ENCODE results near the gene DIP2C.

DIP2C gene

GRCh38 chr10:418226-418625 lies 271.2 kb downstream of the DIP2C start:
- Histone ChIP-seq H3K36me3 (ENCODE audit: control insufficient read depth, insufficient read depth, low read length) (no peaks in the 10 kb centered on the region), H3K4me3 (ENCODE audit: low read length) (no peak overlapping the region), H3K27me3 (ENCODE audit: control insufficient read depth, insufficient read depth, low read length) (no peaks in the 10 kb centered on the region), H3K9me3 (ENCODE audit: control insufficient read depth, low read length) (no peaks in the 10 kb centered on the region), H3K4me1 (ENCODE audit: control insufficient read depth, insufficient read depth, low read length) (no peaks in the 10 kb centered on the region), H3K9ac (ENCODE audit: low read length) (no peak overlapping the region)

DNA sequence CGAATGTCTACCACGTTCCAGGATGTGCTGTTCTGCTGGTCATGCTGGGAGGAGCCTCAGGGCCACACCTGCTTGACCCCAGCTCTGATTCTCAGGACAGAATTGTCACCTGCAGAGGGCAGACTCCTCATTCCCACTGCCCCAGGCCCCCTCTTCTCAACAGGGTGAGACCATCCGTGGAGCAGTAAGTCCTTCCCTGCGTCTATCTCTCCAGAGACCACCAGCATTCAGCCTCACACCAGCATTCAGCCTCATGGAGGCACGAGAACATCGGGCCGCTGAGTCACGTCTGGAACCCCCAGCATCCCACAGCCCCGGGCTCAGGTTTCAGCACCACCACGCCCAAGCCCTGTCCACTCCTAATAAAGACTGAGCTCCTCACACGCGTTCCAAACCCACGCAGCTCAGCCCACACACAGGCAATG lies 273.4 kb downstream of the DIP2C start:
- Histone ChIP-seq H3K4me3 (ENCODE audit: low read length) (no peak overlapping the region), H3K27me3 (ENCODE audit: control insufficient read depth, insufficient read depth, low read length) (no peaks in the 10 kb centered on the region), H3K9me3 (ENCODE audit: control insufficient read depth, low read length) (no peaks in the 10 kb centered on the region), H3K36me3 (ENCODE audit: control insufficient read depth, insufficient read depth, low read length) (no peaks in the 10 kb centered on the region), H3K4me1 (ENCODE audit: control insufficient read depth, insufficient read depth, low read length) (no peaks in the 10 kb centered on the region), H3K9ac (ENCODE audit: low read length) (no peak overlapping the region)

GRCh38 chr10:413662-414071 lies 275.8 kb downstream of the DIP2C start:
- Histone ChIP-seq H3K4me3 (ENCODE audit: low read length) (no peak overlapping the region), H3K36me3 (ENCODE audit: control insufficient read depth, insufficient read depth, low read length) (no peaks in the 10 kb centered on the region), H3K27me3 (ENCODE audit: control insufficient read depth, insufficient read depth, low read length) (no peaks in the 10 kb centered on the region), H3K4me1 (ENCODE audit: control insufficient read depth, insufficient read depth, low read length) (no peaks in the 10 kb centered on the region), H3K9me3 (ENCODE audit: control insufficient read depth, low read length) (no peaks in the 10 kb centered on the region), H3K9ac (ENCODE audit: low read length) (no peak overlapping the region)

DNA sequence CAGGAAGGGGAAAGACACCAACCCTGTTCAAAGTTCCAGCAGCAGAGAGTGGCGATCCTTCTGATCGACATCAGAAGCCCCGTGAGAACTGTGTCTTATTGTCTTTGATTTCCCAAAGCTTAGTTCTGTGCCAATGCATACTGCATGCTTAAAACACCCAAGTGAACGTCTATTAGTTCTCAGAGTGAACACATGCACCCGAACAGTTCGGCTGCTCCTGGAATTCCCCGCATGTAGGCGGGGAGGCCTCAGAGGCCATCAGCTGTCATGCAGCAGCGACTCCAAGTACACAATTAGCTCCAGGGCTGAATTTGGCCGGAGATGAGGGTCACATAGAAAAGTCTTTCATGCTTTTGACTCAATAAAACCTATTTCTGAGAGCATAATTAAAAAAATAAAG lies 277.4 kb downstream of the DIP2C start:
- no peaks in the 10 kb centered on the region for H3K4me1 ChIP-seq (ENCODE audit: control insufficient read depth, insufficient read depth, low read length)
- no peaks in the 10 kb centered on the region for H3K27me3 ChIP-seq (ENCODE audit: control insufficient read depth, insufficient read depth, low read length)
- no peaks in the 10 kb centered on the region for H3K36me3 ChIP-seq (ENCODE audit: control insufficient read depth, insufficient read depth, low read length)
- no peaks in the 10 kb centered on the region for H3K9me3 ChIP-seq (ENCODE audit: control insufficient read depth, low read length)
- no peak overlapping the region for H3K4me3 ChIP-seq (ENCODE audit: low read length)
- no peak overlapping the region for H3K9ac ChIP-seq (ENCODE audit: low read length)

GRCh38 chr10:411603-412002 lies 277.9 kb downstream of the DIP2C start:
- Histone ChIP-seq H3K27me3 (ENCODE audit: control insufficient read depth, insufficient read depth, low read length) (no peaks in the 10 kb centered on the region), H3K9me3 (ENCODE audit: control insufficient read depth, low read length) (no peaks in the 10 kb centered on the region), H3K36me3 (ENCODE audit: control insufficient read depth, insufficient read depth, low read length) (no peaks in the 10 kb centered on the region), H3K4me3 (ENCODE audit: low read length) (no peak overlapping the region), H3K4me1 (ENCODE audit: control insufficient read depth, insufficient read depth, low read length) (no peaks in the 10 kb centered on the region), H3K9ac (ENCODE audit: low read length) (no peak overlapping the region)

GRCh38 chr10:409408-410040 lies 279.9 kb downstream of the DIP2C start:
- H3K4me1 ChIP-seq (ENCODE audit: control insufficient read depth, insufficient read depth, low read length): no peaks in the 10 kb centered on the region
- no peaks in the 10 kb centered on the region for H3K27me3 ChIP-seq (ENCODE audit: control insufficient read depth, insufficient read depth, low read length)
- H3K9ac ChIP-seq (ENCODE audit: low read length): no peak overlapping the region
- H3K9me3 ChIP-seq (ENCODE audit: control insufficient read depth, low read length): no peaks in the 10 kb centered on the region
- H3K4me3 ChIP-seq (ENCODE audit: low read length): no peak overlapping the region
- H3K36me3 ChIP-seq (ENCODE audit: control insufficient read depth, insufficient read depth, low read length): no peaks in the 10 kb centered on the region

DNA sequence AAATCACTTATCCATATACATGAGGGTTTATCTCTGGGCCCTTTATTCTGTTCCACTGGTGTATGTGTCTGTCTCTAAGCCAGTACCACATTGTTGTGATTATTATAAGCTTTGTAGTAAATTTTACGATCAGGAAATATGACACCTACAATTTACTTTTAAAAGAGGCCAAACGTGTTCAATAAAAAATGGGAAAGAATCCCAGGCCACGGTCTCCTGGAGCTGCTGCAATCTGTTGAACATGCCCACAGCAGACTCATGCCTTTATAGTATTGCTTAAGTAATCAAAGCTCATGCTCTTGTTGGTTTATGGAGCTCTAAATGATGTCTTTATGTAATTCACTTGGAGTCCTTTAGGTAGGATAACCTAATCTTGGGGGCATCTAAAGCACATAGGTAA lies 281.2 kb downstream of the DIP2C start:
- H3K4me3 ChIP-seq (ENCODE audit: low read length): no peak overlapping the region
- H3K9ac ChIP-seq (ENCODE audit: low read length): no peak overlapping the region
- no peaks in the 10 kb centered on the region for H3K9me3 ChIP-seq (ENCODE audit: control insufficient read depth, low read length)

GRCh38 chr10:406976-407375 lies 282.5 kb downstream of the DIP2C start:
- no peak overlapping the region for H3K4me3 ChIP-seq (ENCODE audit: low read length)
- H3K4me1 ChIP-seq (ENCODE audit: control insufficient read depth, insufficient read depth, low read length): no peaks in the 10 kb centered on the region
- no peaks in the 10 kb centered on the region for H3K27me3 ChIP-seq (ENCODE audit: control insufficient read depth, insufficient read depth, low read length)
- no peaks in the 10 kb centered on the region for H3K9me3 ChIP-seq (ENCODE audit: control insufficient read depth, low read length)
- no peak overlapping the region for H3K9ac ChIP-seq (ENCODE audit: low read length)
- no peaks in the 10 kb centered on the region for H3K36me3 ChIP-seq (ENCODE audit: control insufficient read depth, insufficient read depth, low read length)

More for the DNA sequence above, 281.2 kb downstream of the DIP2C start:
- Histone ChIP-seq H3K36me3 (ENCODE audit: control insufficient read depth, insufficient read depth, low read length) (no peaks in the 10 kb centered on the region), H3K4me1 (ENCODE audit: control insufficient read depth, insufficient read depth, low read length) (no peaks in the 10 kb centered on the region), H3K27me3 (ENCODE audit: control insufficient read depth, insufficient read depth, low read length) (no peaks in the 10 kb centered on the region)

DNA sequence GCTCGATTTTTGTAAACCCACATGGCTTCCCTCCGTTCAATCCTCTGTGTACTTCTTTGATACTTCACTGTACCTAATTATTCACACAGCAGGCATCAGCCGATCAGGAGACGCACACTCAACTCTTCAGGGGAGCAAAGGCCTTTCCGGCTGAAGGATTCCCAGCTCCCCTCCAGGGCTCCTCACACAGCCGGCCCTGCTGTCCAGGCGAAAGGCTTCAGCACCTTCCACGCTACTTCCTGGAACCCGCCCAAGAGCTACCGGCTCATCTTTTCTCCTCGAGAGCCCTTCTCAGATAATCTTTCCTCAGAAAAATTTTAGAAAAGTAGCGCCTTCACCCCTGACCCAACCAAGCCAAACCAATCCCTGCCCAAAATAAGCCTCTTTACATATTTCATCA lies 283.8 kb downstream of the DIP2C start:
- no peak overlapping the region for H3K9ac ChIP-seq (ENCODE audit: low read length)
- no peaks in the 10 kb centered on the region for H3K36me3 ChIP-seq (ENCODE audit: control insufficient read depth, insufficient read depth, low read length)
- H3K27me3 ChIP-seq (ENCODE audit: control insufficient read depth, insufficient read depth, low read length): no peaks in the 10 kb centered on the region
- no peak overlapping the region for H3K4me3 ChIP-seq (ENCODE audit: low read length)
- no peaks in the 10 kb centered on the region for H3K4me1 ChIP-seq (ENCODE audit: control insufficient read depth, insufficient read depth, low read length)
- H3K9me3 ChIP-seq (ENCODE audit: control insufficient read depth, low read length): no peaks in the 10 kb centered on the region

- H3K9me3 ChIP-seq (ENCODE audit: control insufficient read depth, low read length): no peaks in the 10 kb centered on the region
- H3K36me3 ChIP-seq (ENCODE audit: control insufficient read depth, insufficient read depth, low read length): no peaks in the 10 kb centered on the region
These were observed 284.5 kb downstream of the DIP2C start for GRCh38 chr10:404991-405390.

GRCh38 chr10:404346-404745 lies 285.1 kb downstream of the DIP2C start:
- no peak overlapping the region for H3K9ac ChIP-seq (ENCODE audit: low read length)
- H3K4me3 ChIP-seq (ENCODE audit: low read length): no peak overlapping the region
- no peaks in the 10 kb centered on the region for H3K4me1 ChIP-seq (ENCODE audit: control insufficient read depth, insufficient read depth, low read length)
- no peaks in the 10 kb centered on the region for H3K27me3 ChIP-seq (ENCODE audit: control insufficient read depth, insufficient read depth, low read length)
- H3K36me3 ChIP-seq (ENCODE audit: control insufficient read depth, insufficient read depth, low read length): no peaks in the 10 kb centered on the region
- H3K9me3 ChIP-seq (ENCODE audit: control insufficient read depth, low read length): no peaks in the 10 kb centered on the region

More at GRCh38 chr10:404991-405390, 284.5 kb downstream of the DIP2C start:
- Histone ChIP-seq H3K27me3 (ENCODE audit: control insufficient read depth, insufficient read depth, low read length) (no peaks in the 10 kb centered on the region), H3K4me1 (ENCODE audit: control insufficient read depth, insufficient read depth, low read length) (no peaks in the 10 kb centered on the region), H3K4me3 (ENCODE audit: low read length) (no peak overlapping the region), H3K9ac (ENCODE audit: low read length) (no peak overlapping the region)

GRCh38 chr10:398954-399353 lies 290.5 kb downstream of the DIP2C start:
- no peaks in the 10 kb centered on the region for H3K27me3 ChIP-seq (ENCODE audit: control insufficient read depth, insufficient read depth, low read length)
- no peaks in the 10 kb centered on the region for H3K9me3 ChIP-seq (ENCODE audit: control insufficient read depth, low read length)
- H3K36me3 ChIP-seq (ENCODE audit: control insufficient read depth, insufficient read depth, low read length): no peaks in the 10 kb centered on the region
- no peaks in the 10 kb centered on the region for H3K4me1 ChIP-seq (ENCODE audit: control insufficient read depth, insufficient read depth, low read length)
- H3K9ac ChIP-seq (ENCODE audit: low read length): no peak overlapping the region
- H3K4me3 ChIP-seq (ENCODE audit: low read length): no peak overlapping the region

Measured in mucosa of stomach (tissue), 1 donor.